ENCODE data around the gene LYRM4. TPM values are rescaled to one million over a fixed set of nuclear protein-coding genes. Genes with fewer than 3 reads are reported as not detected.
A peak's percentile ranks its signal among the peaks of the same experiment; 100 is the strongest.

Gene LYRM4
- total RNA-seq, 1 donor from 2014 or later, result 19.2 TPM

DNA sequence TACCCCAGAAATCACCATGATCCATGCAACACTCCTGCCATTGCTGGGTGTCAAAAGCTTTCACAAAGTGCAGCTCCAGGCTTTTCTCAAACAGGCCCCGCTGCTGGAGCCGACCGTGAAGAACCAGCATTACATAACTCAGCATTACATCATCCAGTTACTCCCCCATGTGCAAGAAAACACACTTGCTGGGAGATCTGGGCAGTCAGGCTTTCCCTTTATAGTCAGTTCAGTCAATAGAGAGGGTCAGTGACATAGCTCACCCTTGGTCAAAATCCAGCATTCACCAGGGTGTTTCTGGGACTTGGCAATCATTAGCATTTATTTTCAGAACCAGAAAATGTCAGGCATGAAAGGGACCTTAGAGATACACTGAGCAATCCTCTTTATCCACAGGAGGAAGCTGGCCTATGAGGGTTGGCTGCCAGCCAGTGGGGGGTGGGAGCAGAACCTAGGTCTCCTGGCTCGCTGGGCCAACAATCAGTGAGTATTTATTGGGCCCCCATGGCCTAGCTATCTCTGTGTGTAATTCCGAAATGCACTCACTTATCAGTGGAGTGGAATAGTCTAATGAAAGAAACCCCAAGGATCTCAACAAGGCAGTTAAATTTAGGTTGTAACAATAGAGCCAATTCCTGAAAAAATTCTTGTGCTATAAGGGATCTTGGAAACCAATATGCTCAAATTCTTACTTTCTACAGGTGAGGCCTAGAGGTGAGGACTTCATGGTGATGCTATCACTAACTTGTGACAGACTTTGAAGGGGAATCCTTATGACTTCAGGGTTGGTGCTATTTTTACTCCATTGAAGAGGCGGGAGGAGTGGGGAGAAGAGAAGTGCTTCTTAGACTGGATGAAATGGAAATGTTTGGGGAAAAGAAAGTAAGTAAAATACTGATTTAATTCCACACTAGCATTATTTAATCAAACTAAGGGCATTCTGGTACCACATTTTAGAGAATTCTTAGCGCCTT is 54.6 kb downstream of the LYRM4 start:
- Histone ChIP-seq H3K9me3 (no peaks in the 10 kb centered on the region), H3K27ac (peak overlapping the region; percentile 59), H3K36me3 (no peaks in the 10 kb centered on the region), H3K4me1 (peaks cover 50% of the 10 kb centered on the region), H3K4me3 (no peak overlapping the region), H3K27me3 (no peaks in the 10 kb centered on the region)
- TF ChIP-seq POLR2A (IDR thresholded peaks at IDR 0.05) (no peak), POLR2AphosphoS5 (IDR thresholded peaks at IDR 0.05; ENCODE audit: insufficient read depth in 1 of 2, low read depth in 1 of 2) (peak in 1 of 2 donors; percentile 46)
- TF ChIP-seq, protein P1, sequence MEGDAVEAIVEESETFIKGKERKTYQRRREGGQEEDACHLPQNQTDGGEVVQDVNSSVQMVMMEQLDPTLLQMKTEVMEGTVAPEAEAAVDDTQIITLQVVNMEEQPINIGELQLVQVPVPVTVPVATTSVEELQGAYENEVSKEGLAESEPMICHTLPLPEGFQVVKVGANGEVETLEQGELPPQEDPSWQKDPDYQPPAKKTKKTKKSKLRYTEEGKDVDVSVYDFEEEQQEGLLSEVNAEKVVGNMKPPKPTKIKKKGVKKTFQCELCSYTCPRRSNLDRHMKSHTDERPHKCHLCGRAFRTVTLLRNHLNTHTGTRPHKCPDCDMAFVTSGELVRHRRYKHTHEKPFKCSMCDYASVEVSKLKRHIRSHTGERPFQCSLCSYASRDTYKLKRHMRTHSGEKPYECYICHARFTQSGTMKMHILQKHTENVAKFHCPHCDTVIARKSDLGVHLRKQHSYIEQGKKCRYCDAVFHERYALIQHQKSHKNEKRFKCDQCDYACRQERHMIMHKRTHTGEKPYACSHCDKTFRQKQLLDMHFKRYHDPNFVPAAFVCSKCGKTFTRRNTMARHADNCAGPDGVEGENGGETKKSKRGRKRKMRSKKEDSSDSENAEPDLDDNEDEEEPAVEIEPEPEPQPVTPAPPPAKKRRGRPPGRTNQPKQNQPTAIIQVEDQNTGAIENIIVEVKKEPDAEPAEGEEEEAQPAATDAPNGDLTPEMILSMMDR (IDR thresholded peaks at IDR 0.05), result no peak
- DNase-seq (ENCODE audit: extremely low spot score in 2 of 2), result no peak
- intact Hi-C loops (cut with DNase I), result no loop called here

DNA sequence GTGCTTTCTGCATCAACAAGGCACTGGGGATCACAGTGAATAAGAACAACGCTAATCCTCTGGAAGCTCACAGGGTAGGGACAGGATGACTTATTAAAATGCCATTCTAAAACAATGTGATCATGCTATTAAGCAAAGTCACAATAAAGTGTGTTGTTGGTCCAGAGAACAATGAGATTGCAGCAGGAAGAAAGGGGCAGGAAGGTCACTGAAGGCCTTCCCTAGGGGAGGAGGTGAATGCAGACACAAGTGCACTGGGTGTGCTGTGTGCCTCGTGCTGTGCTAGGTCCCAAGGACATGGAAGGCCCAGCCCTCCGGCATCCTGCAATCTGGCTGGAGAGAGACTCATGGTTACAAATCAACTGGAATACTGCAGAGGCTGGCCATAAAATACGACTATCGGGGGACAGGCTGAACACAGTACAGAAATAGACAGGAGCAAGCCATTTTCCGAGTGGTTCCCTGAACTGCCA is 55.7 kb downstream of the LYRM4 start:
- peaks cover 50% of the 10 kb centered on the region for H3K4me1 ChIP-seq
- no peaks in the 10 kb centered on the region for H3K9me3 ChIP-seq
- H3K4me3 ChIP-seq, result no peak overlapping the region
- no peaks in the 10 kb centered on the region for H3K27me3 ChIP-seq
- intact Hi-C loops (cut with DNase I), result no loop called here
- DNase-seq (ENCODE audit: extremely low spot score in 2 of 2), result no peak
- TF ChIP-seq, protein P1 (IDR thresholded peaks at IDR 0.05), result no peak
- TF ChIP-seq POLR2A (IDR thresholded peaks at IDR 0.05) (no peak), POLR2AphosphoS5 (IDR thresholded peaks at IDR 0.05; ENCODE audit: insufficient read depth in 1 of 2, low read depth in 1 of 2) (no peak)
- peak overlapping the region; percentile 59 for H3K27ac ChIP-seq
- H3K36me3 ChIP-seq, result no peaks in the 10 kb centered on the region

DNA sequence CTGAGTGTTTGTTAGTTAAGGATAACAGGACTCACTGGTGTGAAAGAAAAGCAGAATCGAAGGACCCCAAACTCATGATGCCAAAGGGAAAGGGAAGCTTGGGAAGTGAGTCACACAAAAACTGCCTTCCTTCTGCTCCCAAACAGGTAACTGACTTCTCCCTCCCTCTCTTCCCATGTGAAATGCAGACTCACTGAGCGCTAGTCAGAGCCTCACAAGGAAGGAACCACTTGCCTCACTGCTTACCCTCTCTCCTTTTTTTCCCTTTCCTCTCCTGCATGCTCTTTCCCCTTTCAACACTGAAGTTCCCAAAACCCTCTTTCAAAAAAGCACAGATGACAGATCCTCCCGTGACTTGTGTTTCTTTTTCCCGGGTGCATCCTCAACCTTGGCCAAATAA is 56.4 kb downstream of the LYRM4 start:
- Histone ChIP-seq H3K4me3 (no peak overlapping the region), H3K27me3 (no peaks in the 10 kb centered on the region), H3K4me1 (peaks cover 50% of the 10 kb centered on the region), H3K36me3 (no peaks in the 10 kb centered on the region), H3K27ac (peak overlapping the region; percentile 59), H3K9me3 (no peaks in the 10 kb centered on the region)
- TF ChIP-seq POLR2AphosphoS5 (IDR thresholded peaks at IDR 0.05; ENCODE audit: insufficient read depth in 1 of 2, low read depth in 1 of 2) (no peak), POLR2A (IDR thresholded peaks at IDR 0.05) (no peak)
- TF ChIP-seq, protein P1 (IDR thresholded peaks at IDR 0.05), result no peak
- no peak for DNase-seq (ENCODE audit: extremely low spot score in 2 of 2)
- intact Hi-C loops (cut with DNase I), result no loop called here

DNA sequence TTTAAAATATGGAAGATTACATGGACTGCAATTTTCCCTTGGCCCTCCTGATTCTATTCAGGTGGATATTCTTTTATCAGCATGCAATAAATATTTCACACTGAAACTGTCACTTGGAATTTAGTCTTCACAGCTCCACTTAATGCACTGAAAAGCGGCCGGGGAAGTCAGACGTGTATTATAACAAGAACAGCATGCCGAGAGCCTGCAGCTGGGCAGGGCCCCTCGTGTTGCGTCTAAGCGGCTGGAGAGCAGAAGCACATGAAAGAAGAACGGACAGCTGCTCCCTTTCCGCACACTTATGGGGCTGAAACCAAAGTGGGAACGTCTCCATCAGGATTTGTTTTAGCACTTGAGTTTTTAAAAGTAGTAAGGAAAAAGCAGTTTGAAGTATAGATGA is 57.2 kb downstream of the LYRM4 start:
- intact Hi-C loops (cut with DNase I), result no loop called here
- Histone ChIP-seq H3K4me3 (no peak overlapping the region), H3K27ac (peak overlapping the region; percentile 59), H3K27me3 (no peaks in the 10 kb centered on the region), H3K36me3 (no peaks in the 10 kb centered on the region), H3K4me1 (peaks cover 44% of the 10 kb centered on the region), H3K9me3 (no peaks in the 10 kb centered on the region)
- TF ChIP-seq, protein P1 (IDR thresholded peaks at IDR 0.05), result no peak
- TF ChIP-seq POLR2AphosphoS5 (IDR thresholded peaks at IDR 0.05; ENCODE audit: insufficient read depth in 1 of 2, low read depth in 1 of 2), result no peak
- no peak for TF ChIP-seq POLR2A (IDR thresholded peaks at IDR 0.05)
- DNase-seq (ENCODE audit: extremely low spot score in 2 of 2), result no peak

DNA sequence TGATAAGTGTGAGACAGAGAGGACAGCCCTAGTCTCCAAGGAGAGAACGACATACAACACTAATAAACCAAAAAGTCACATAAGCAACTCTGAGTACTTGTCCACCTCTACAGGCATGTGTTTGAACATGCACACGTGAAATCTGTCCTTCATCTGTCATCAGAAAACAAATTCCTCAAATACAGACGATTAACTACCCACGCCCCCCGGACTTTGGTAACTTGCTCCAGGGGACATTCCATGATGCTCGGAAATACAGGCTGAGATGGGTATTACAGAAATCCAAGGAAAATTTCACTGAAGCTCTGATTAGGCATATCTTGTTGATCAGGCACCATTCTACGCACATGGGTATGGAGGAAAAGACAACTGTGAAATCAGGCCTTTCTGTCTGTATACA is 57.8 kb downstream of the LYRM4 start:
- no peak for TF ChIP-seq POLR2A (IDR thresholded peaks at IDR 0.05)
- TF ChIP-seq, protein P1 (IDR thresholded peaks at IDR 0.05), result no peak
- TF ChIP-seq POLR2AphosphoS5 (IDR thresholded peaks at IDR 0.05; ENCODE audit: insufficient read depth in 1 of 2, low read depth in 1 of 2), result no peak

More for the DNA sequence above, 57.8 kb downstream of the LYRM4 start:
- Histone ChIP-seq H3K9me3 (no peaks in the 10 kb centered on the region), H3K36me3 (no peaks in the 10 kb centered on the region), H3K27me3 (no peaks in the 10 kb centered on the region), H3K4me3 (no peak overlapping the region), H3K27ac (no peak overlapping the region), H3K4me1 (peaks cover 39% of the 10 kb centered on the region)
- DNase-seq (ENCODE audit: extremely low spot score in 2 of 2), result no peak
- intact Hi-C loops (cut with DNase I), result no loop called here
